GM12891 (cell line): ENCODE results near the gene C14orf119.
"Not testable (repeated sequence)": the region's sequence is repeated elsewhere in the genome, so short reads cannot be mapped to it uniquely, and the experiment has no call there.

Experiments
- DNase-seq: peaks from one replicate; pipeline ENCODE4 v3.0.0; 2011; ENCODE audit warnings: low spot score; ENCODE audit not compliant: insufficient read length
- FAIRE-seq: peaks from 2 replicates; lab custom pipeline; 2011; peaks lifted over from hg19 to GRCh38; lab: Jason Lieb, UNC
- PAX5 ChIP-seq: IDR thresholded peaks from 2 replicates; pipeline ENCODE4 v1.6.1; 2011; ENCODE audit warnings: low read length, moderate library complexity, mild to moderate bottlenecking; ENCODE audit not compliant: insufficient read depth, severe bottlenecking
- POLR2A ChIP-seq: IDR thresholded peaks from 2 replicates; pipeline ENCODE4 v1.6.1; 2011; ENCODE audit warnings: low read depth, low read length, control low read depth
- POLR2AphosphoS5 ChIP-seq: IDR thresholded peaks from 2 replicates; pipeline ENCODE4 v1.6.1; 2011; ENCODE audit warnings: low read depth, low read length, control low read depth
- POU2F2 ChIP-seq: IDR thresholded peaks from 2 replicates; pipeline ENCODE4 v1.6.1; 2011; ENCODE audit warnings: low read depth, mild to moderate bottlenecking, control low read depth, low read length, moderate library complexity
- SPI1 ChIP-seq: IDR thresholded peaks from 2 replicates; pipeline ENCODE4 v1.6.1; 2011; ENCODE audit warnings: low read depth, low read length, control low read depth
- TAF1 ChIP-seq: IDR thresholded peaks from 2 replicates; pipeline ENCODE4 v1.6.1; 2011; ENCODE audit warnings: low read depth, low read length, control low read depth

C14orf119 gene

DNA sequence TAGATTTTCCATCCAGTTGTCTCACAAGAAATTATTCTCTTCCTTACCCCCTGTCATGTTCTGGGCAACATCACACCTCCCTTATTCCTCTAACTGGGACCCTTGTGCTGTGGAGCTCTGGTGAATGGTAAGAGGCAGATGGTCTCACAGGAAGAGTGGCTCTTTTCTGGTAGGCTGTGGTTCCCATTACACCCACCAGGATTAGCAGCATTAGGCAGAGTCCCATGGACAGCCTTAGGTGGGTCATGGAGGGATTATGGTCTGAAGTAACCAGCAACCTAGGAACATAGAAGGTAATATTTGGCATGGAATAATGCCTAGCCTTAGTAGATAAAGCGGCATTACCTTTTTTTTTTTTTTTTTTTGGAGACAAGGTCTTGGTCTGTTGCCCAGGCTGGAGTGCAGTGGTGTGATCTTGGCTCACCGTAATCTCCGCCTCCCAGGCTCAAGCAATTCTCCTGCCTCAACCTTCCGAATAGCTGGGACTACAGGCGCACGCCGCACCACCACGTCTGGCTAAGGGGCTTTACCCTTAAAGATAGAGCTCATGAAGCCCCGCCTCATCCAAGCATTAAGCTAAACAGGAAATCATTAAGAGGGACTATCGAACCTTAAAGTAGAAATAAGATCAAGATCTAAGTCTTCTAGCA is 4.0 kb downstream of the C14orf119 start:
- FAIRE-seq: no peak
- no peak for DNase-seq
- no peak for TF ChIP-seq TAF1
- TF ChIP-seq POLR2AphosphoS5: no peak
- no peak for TF ChIP-seq POLR2A
- TF ChIP-seq SPI1: no peak
- TF ChIP-seq POU2F2: no peak
- no peak for TF ChIP-seq PAX5

- FAIRE-seq (no peak), DNase-seq (no peak)
- TF ChIP-seq PAX5 (no peak), SPI1 (no peak), TAF1 (no peak), POLR2A (no peak), POLR2AphosphoS5 (no peak), POU2F2 (no peak)
Measured at GRCh38 chr14:23101213-23101970, 6.1 kb downstream of the C14orf119 start.

- DNase-seq (no peak), FAIRE-seq (no peak)
- no peak for TF ChIP-seq SPI1
- TF ChIP-seq PAX5: no peak
- TF ChIP-seq POLR2A: no peak
- TF ChIP-seq POLR2AphosphoS5: no peak
- no peak for TF ChIP-seq TAF1
- TF ChIP-seq POU2F2: no peak
Measured at GRCh38 chr14:23101986-23102625, 6.8 kb downstream of the C14orf119 start.

GRCh38 chr14:23102801-23103200 is 7.5 kb downstream of the C14orf119 start:
- TF ChIP-seq POLR2A (no peak), SPI1 (no peak), PAX5 (no peak), POLR2AphosphoS5 (no peak), TAF1 (no peak), POU2F2 (no peak)
- no peak for DNase-seq
- no peak for FAIRE-seq

GRCh38 chr14:23103581-23103980 is 8.3 kb downstream of the C14orf119 start:
- FAIRE-seq (no peak), DNase-seq (no peak)
- TF ChIP-seq POLR2A (no peak), SPI1 (no peak), POU2F2 (no peak), TAF1 (no peak), PAX5 (no peak), POLR2AphosphoS5 (no peak)

DNA sequence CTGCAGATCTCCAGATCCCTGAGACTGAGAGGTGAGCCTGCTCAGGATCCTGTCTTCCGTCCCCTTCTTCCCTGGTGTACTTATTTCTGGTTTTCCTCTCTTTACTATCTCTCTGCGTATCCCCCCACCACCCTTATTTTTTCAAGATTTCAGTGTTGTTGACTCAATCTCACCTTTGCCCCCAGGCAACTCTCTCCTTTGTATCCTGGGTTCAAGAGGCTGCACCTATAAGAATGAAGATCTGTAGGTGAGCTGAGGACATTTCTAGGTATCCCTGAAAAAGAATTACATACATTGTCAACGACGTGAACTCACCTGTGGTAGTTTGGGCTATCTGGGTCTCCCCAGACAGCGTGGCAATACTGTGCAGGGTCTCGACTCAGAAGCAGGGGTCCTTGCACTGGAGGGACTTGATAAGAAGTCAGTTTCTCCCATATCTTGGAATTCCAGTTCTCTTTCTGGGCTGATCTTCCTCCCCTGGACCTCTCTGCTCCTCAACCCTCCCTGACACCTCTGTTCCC is 8.8 kb downstream of the C14orf119 start:
- FAIRE-seq: no peak
- no peak for DNase-seq
- no peak for TF ChIP-seq PAX5
- TF ChIP-seq TAF1: no peak
- TF ChIP-seq POLR2AphosphoS5: no peak
- no peak for TF ChIP-seq SPI1
- no peak for TF ChIP-seq POLR2A
- TF ChIP-seq POU2F2: no peak

- DNase-seq: no peak
- FAIRE-seq: no peak
- TF ChIP-seq POU2F2 (no peak), PAX5 (no peak), POLR2AphosphoS5 (no peak), POLR2A (no peak), TAF1 (no peak), SPI1 (no peak)
Measured at GRCh38 chr14:23104591-23105347, 9.5 kb downstream of the C14orf119 start, which contains the start of gene CIROP. TSS of gene CIROP (minus strand) at chr14:23104989. CDS start at chr14:23104920, 69 bp downstream.

DNA sequence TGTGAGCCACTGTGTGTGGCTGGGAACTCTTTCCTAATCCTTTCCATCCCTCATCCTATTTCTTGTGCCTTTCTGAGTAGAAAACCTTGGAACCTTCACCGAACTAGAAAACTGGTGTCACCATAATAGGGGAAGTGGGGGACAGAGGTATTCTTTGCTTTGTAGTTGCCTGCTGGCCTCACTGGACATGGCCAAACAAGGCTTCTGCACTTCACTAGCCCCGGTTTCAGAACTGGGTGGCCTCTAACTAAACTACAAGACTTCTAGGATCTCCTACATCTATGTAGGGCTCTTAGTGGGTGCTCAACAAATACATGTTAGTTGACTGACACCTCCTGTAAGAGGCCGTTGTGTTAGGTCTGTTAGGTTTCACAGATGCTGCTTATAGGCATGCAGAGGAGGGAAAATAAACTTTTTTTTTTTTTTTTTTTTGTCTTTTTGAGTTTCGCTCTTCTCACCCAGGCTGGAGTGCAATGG is 10.1 kb downstream of the C14orf119 start:
- FAIRE-seq: no peak
- DNase-seq: no peak
- TF ChIP-seq PAX5 (no peak), SPI1 (peak; percentile 23; the same call in 1 of the 2 replicates)

- FAIRE-seq (no peak), DNase-seq (no peak)
- TF ChIP-seq PAX5 (no peak), POU2F2 (no peak), TAF1 (no peak), SPI1 (no peak), POLR2A (no peak), POLR2AphosphoS5 (no peak)
Measured at GRCh38 chr14:23106747-23107045, 11.4 kb downstream of the C14orf119 start.

- not testable (repeated sequence) for DNase-seq, FAIRE-seq
Measured at GRCh38 chr14:23107620-23108019, 12.3 kb downstream of the C14orf119 start.

- FAIRE-seq, DNase-seq: not testable (repeated sequence)
Measured at GRCh38 chr14:23108169-23108568, 12.9 kb downstream of the C14orf119 start.
